ENCODE data around the gene GOSR1.
"Not testable (repeated sequence)": the region's sequence is repeated elsewhere in the genome, so short reads cannot be mapped to it uniquely, and the experiment has no call there.

Gene GOSR1

GRCh38 chr17:30506481-30506880 lies 29.3 kb downstream of the GOSR1 start:
- DNase-seq = no peak

- DNase-seq = no peak
These were observed 36.1 kb downstream of the GOSR1 start for GRCh38 chr17:30513346-30513745.

- no peak for DNase-seq
These were observed 37.8 kb downstream of the GOSR1 start for GRCh38 chr17:30514895-30515596.

GRCh38 chr17:30517786-30518185 lies 40.6 kb downstream of the GOSR1 start:
- no peak for DNase-seq

GRCh38 chr17:30519166-30519565 lies 42.0 kb downstream of the GOSR1 start:
- DNase-seq = no peak

GRCh38 chr17:30519707-30520106 lies 42.5 kb downstream of the GOSR1 start:
- no peak for DNase-seq

- DNase-seq = no peak
These were observed 43.2 kb downstream of the GOSR1 start for GRCh38 chr17:30520436-30520835.

- no peak for DNase-seq
These were observed 43.7 kb downstream of the GOSR1 start for GRCh38 chr17:30520882-30521281.

- no peak for DNase-seq
These were observed 44.6 kb downstream of the GOSR1 start for GRCh38 chr17:30521766-30522165.

- DNase-seq = not testable (repeated sequence)
These were observed 46.0 kb downstream of the GOSR1 start for GRCh38 chr17:30523236-30523635.

- DNase-seq = no peak
These were observed 47.6 kb downstream of the GOSR1 start for GRCh38 chr17:30524847-30525246.

- DNase-seq = no peak
These were observed 49.2 kb downstream of the GOSR1 start for GRCh38 chr17:30526401-30526800.

- DNase-seq = not testable (repeated sequence)
These were observed 51.5 kb downstream of the GOSR1 start for GRCh38 chr17:30528701-30529100.

GRCh38 chr17:30530346-30531025 lies 53.3 kb downstream of the GOSR1 start:
- DNase-seq = no peak

GRCh38 chr17:30532871-30533270 lies 55.7 kb downstream of the GOSR1 start:
- DNase-seq = peak; percentile 47

GRCh38 chr17:30534298-30534697 lies 57.1 kb downstream of the GOSR1 start:
- no peak for DNase-seq

GRCh38 chr17:30534938-30535921 lies 58.0 kb downstream of the GOSR1 start:
- no peak for DNase-seq

- not testable (repeated sequence) for DNase-seq
These were observed 59.6 kb downstream of the GOSR1 start for GRCh38 chr17:30536846-30537245.

- not testable (repeated sequence) for DNase-seq
These were observed 60.5 kb downstream of the GOSR1 start for GRCh38 chr17:30537667-30538066.

- DNase-seq = peak; percentile 55
These were observed 64.6 kb downstream of the GOSR1 start for GRCh38 chr17:30541802-30542201.

GRCh38 chr17:30543456-30543855 lies 66.2 kb downstream of the GOSR1 start:
- DNase-seq = no peak

GRCh38 chr17:30545024-30545423 lies 67.8 kb downstream of the GOSR1 start:
- DNase-seq = no peak
